PC-3 (cell line): ENCODE data around the gene HNRNPU. TPM values are rescaled to one million over a fixed set of nuclear protein-coding genes. Genes with fewer than 3 reads are reported as not detected.
A peak's percentile ranks its signal among the peaks of the same experiment; 100 is the strongest.

Experiments used
- ATAC-seq: fragments of 200-7000 bp; cut with Tn5 transposase; 2 replicates; pipeline ENCODE4 v1.9.1; 2020; ENCODE audit warnings: mild to moderate bottlenecking, moderate library complexity
- Bru-seq: library from RNA; stranded (reverse); fragments of 400-500 nt; gene quantifications from one replicate; lab custom pipeline; 2021; lab: Mats Ljungman, UMichigan
- BruChase-seq, 2 experiments: library from RNA; stranded (reverse); fragments of 400-500 nt; gene quantifications; one replicate each; lab custom pipeline; 2021; lab: Mats Ljungman, UMichigan
- BruUV-seq: library from RNA; stranded (reverse); fragments of 400-500 nt; replicated peaks from 2 replicates; lab custom pipeline; 2021; lab: Mats Ljungman, UMichigan
- CTCF ChIA-PET: fragments of 300-600 bp; sonication (Branson Sonifier 250); formaldehyde crosslinking; loops from one replicate; lab custom pipeline; 2022; ENCODE audit warnings: antibody characterized with exemption; lab: Charles Lee
- POLR2A ChIA-PET: fragments of 300-600 bp; sonication (Branson Sonifier 250); formaldehyde crosslinking; loops from one replicate; lab custom pipeline; 2022; ENCODE audit warnings: antibody characterized with exemption; ENCODE audit not compliant: unreplicated experiment; lab: Charles Lee
- DNase-seq: peaks from one replicate; pipeline ENCODE4 v3.0.0-alpha.2; 2015
- H2AFZ ChIP-seq: fragments of 300-600 bp; sonication (generic); 2 replicates; pipeline ENCODE4 v1.6.0; 2016; ENCODE audit warnings: antibody characterized with exemption, low read length
- H3F3A ChIP-seq: fragments of 300-600 bp; sonication (generic); one replicate; pipeline ENCODE4 v1.6.0; 2017; ENCODE audit warnings: antibody characterized with exemption, low read length, control low read depth, mild to moderate bottlenecking; ENCODE audit not compliant: unreplicated experiment
- H3K27ac ChIP-seq: fragments of 300-600 bp; sonication (generic); 2 replicates; pipeline ENCODE4 v1.5.1; 2016; ENCODE audit warnings: mild to moderate bottlenecking, low read length
- H3K27me3 ChIP-seq: fragments of 300-600 bp; sonication (generic); 2 replicates; pipeline ENCODE4 v1.6.1; 2016; ENCODE audit warnings: low read length, mixed read lengths
- H3K36me3 ChIP-seq: fragments of 300-600 bp; sonication (generic); 2 replicates; pipeline ENCODE4 v1.6.1; 2016; ENCODE audit warnings: low read depth, mixed run types, low read length, mixed read lengths
- H3K4me1 ChIP-seq: fragments of 300-600 bp; sonication (generic); 2 replicates; pipeline ENCODE4 v1.5.1; 2016; ENCODE audit warnings: low read length; ENCODE audit not compliant: insufficient read depth
- H3K4me2 ChIP-seq: fragments of 300-600 bp; sonication (generic); 2 replicates; pipeline ENCODE4 v1.6.0; 2016; ENCODE audit warnings: low read length
- H3K4me3 ChIP-seq: fragments of 300-600 bp; sonication (generic); 2 replicates; pipeline ENCODE4 v1.5.1; 2016; ENCODE audit warnings: mild to moderate bottlenecking, low read length, mixed read lengths
- H3K79me2 ChIP-seq: fragments of 300-600 bp; sonication (generic); 2 replicates; pipeline ENCODE4 v1.6.1; 2017; ENCODE audit warnings: low read length, mixed read lengths
- H3K9ac ChIP-seq: fragments of 300-600 bp; sonication (generic); 2 replicates; pipeline ENCODE4 v1.6.0; 2016; ENCODE audit warnings: mild to moderate bottlenecking, low read length
- H3K9me2 ChIP-seq: fragments of 300-600 bp; sonication (generic); replicated peaks from 2 replicates; pipeline ENCODE4 v1.6.1; 2016; ENCODE audit warnings: mixed run types, low read length, mixed read lengths
- H3K9me3 ChIP-seq: fragments of 300-600 bp; sonication (generic); 2 replicates; pipeline ENCODE4 v1.6.1; 2016; ENCODE audit warnings: low read length, mixed read lengths
- H4K20me1 ChIP-seq: fragments of 300-600 bp; sonication (generic); 2 replicates; pipeline ENCODE4 v1.6.1; 2016; ENCODE audit warnings: low read length, mixed read lengths
- CTCF ChIP-seq: fragments of 300-600 bp; sonication (generic); conservative IDR thresholded peaks from 2 replicates; pipeline ENCODE4 v1.5.1; 2017; ENCODE audit warnings: antibody characterized with exemption, low read depth, mild to moderate bottlenecking, low read length
- EZH2 ChIP-seq: fragments of 300-600 bp; sonication (generic); IDR thresholded peaks from one replicate; pipeline ENCODE4 v1.6.1; 2017; ENCODE audit warnings: antibody characterized with exemption, mild to moderate bottlenecking, low read length; ENCODE audit not compliant: unreplicated experiment
- EZH2phosphoT487 ChIP-seq: fragments of 300-600 bp; sonication (generic); IDR thresholded peaks from 2 replicates; pipeline ENCODE4 v1.6.1; 2018; ENCODE audit warnings: mild to moderate bottlenecking, antibody characterized with exemption, low read length, borderline replicate concordance
- intact Hi-C: fragments of 100-400 bp; cut with micrococcal nuclease; formaldehyde crosslinking; loops from 2 replicates; pipeline ENCODE4 v1.9.0; 2023
- long read RNA-seq: library from polyadenylated mRNA; unstranded; transcript quantifications from one replicate; pipeline ENCODE4 v2.0.0, GENCODE V29; 2021; ENCODE audit not compliant: unreplicated experiment
- total RNA-seq: library from RNA; depleted of rRNA; stranded (reverse); fragments of >200 nt; gene quantifications from 2 replicates; pipeline ENCODE4 v1.2.3, GENCODE V29; 2014; rRNA removed

HNRNPU gene
- total RNA-seq (431 and 503 TPM in 2 replicates), Bru-seq, nascent RNA (percentile 99 among the genes with signal in this experiment), BruChase-seq, experiment 1, labeled RNA remaining after a 6-hour chase (percentile 99 among the genes with signal in this experiment), BruChase-seq, experiment 2, labeled RNA remaining after a 2-hour chase (percentile 100 among the genes with signal in this experiment)
- long read RNA-seq, full-length matches to known transcripts: 855 of 966 reads
- long read RNA-seq, partial matches to known transcripts: 64 of 966 reads
- long read RNA-seq, other reads (novel, unspliced or antisense): 47 of 966 reads

- Histone ChIP-seq H3K36me3 (peaks cover 34% of the 10 kb centered on the region), H2AFZ (peak within 1 kb of the TSS; percentile 89), H4K20me1 (peaks cover 34% of the 10 kb centered on the region), H3K79me2 (peaks cover 54% of the 10 kb centered on the region), H3K4me1 (peaks cover 24% of the 10 kb centered on the region), H3K9me2 (no peaks in the 10 kb centered on the region), H3F3A (no peaks in the 10 kb centered on the region), H3K27ac (peak within 1 kb of the TSS; percentile 72), H3K4me2 (peak within 1 kb of the TSS; percentile 86), H3K4me3 (peak within 1 kb of the TSS; percentile 80), H3K27me3 (no peaks in the 10 kb centered on the region), H3K9ac (peak within 1 kb of the TSS; percentile 95), H3K9me3 (no peaks in the 10 kb centered on the region)
- intact Hi-C loops: loop anchor here (1.0 to 5.0 kb wide), 5 partner anchors 29 to 178 kb away; partner anchors contain the start of gene COX20
- POLR2A ChIA-PET: interaction anchor here (0.6 to 1.9 kb wide), 8 partner anchors 12 to 396 kb away, joined by 3 to 15 read pairs (median 4); a partner anchor contains a TSS
- no TSS peak for BruUV-seq
- peak; percentile 99 for DNase-seq
- CTCF ChIA-PET: interaction anchor here (1.0 to 1.4 kb wide), 2 partner anchors 178 kb away, joined by 3 to 4 read pairs; no protein-coding TSS in a partner anchor
- no peak; the same call in 1 of the 2 replicates for TF ChIP-seq CTCF
- TF ChIP-seq EZH2: no peak
- no peak for TF ChIP-seq EZH2phosphoT487
- peak; percentile 74 for ATAC-seq
Measured at GRCh38 chr1:244864253-244865027, at the start of gene HNRNPU. TSS of gene HNRNPU (minus strand) at chr1:244864543. CDS start at chr1:244864307, 236 bp downstream.

GRCh38 chr1:244913806-244914205 is 49.5 kb upstream of the HNRNPU start:
- H3K4me2 ChIP-seq: no peak overlapping the region
- no peak for DNase-seq
- ATAC-seq: no peak
- H3K4me1 ChIP-seq: no peaks in the 10 kb centered on the region
- H3K4me3 ChIP-seq: no peak overlapping the region
- TF ChIP-seq EZH2phosphoT487 (no peak), EZH2 (no peak)
- no peaks in the 10 kb centered on the region for H3K36me3 ChIP-seq
- H3K9me2 ChIP-seq: no peaks in the 10 kb centered on the region
- ChIA-PET POLR2A (no interaction called here), CTCF (no interaction called here)
- no peaks in the 10 kb centered on the region for H3K79me2 ChIP-seq
- H3K9ac ChIP-seq: no peak overlapping the region
- intact Hi-C loops: no loop called here
- H3K27ac ChIP-seq: no peak overlapping the region
- H2AFZ ChIP-seq: no peak overlapping the region
- no peaks in the 10 kb centered on the region for H4K20me1 ChIP-seq
- no peaks in the 10 kb centered on the region for H3K27me3 ChIP-seq
- H3F3A ChIP-seq: no peaks in the 10 kb centered on the region
- BruUV-seq: no TSS peak
- no peaks in the 10 kb centered on the region for H3K9me3 ChIP-seq

GRCh38 chr1:244904119-244904518 is 39.8 kb upstream of the HNRNPU start:
- TF ChIP-seq CTCF (no peak), EZH2 (no peak), EZH2phosphoT487 (no peak)
- no peaks in the 10 kb centered on the region for H3K79me2 ChIP-seq
- H3K9me3 ChIP-seq: no peaks in the 10 kb centered on the region
- no peak overlapping the region for H3K27ac ChIP-seq
- H3K9me2 ChIP-seq: no peaks in the 10 kb centered on the region
- H4K20me1 ChIP-seq: no peaks in the 10 kb centered on the region
- H3F3A ChIP-seq: no peaks in the 10 kb centered on the region
- intact Hi-C loops: no loop called here
- no peak for DNase-seq
- peaks cover 6% of the 10 kb centered on the region; the same call in 1 of the 2 replicates for H3K4me1 ChIP-seq
- POLR2A ChIA-PET: no interaction called here
- H3K4me2 ChIP-seq: no peak overlapping the region
- BruUV-seq: no TSS peak
- H3K27me3 ChIP-seq: no peaks in the 10 kb centered on the region
- CTCF ChIA-PET: no interaction called here
- H2AFZ ChIP-seq: no peak overlapping the region
- no peaks in the 10 kb centered on the region for H3K36me3 ChIP-seq
- ATAC-seq: no peak
- H3K9ac ChIP-seq: no peak overlapping the region
- H3K4me3 ChIP-seq: no peak overlapping the region
